HG03135 (cell line): ENCODE results near the gene CRELD2.
"Not testable (repeated sequence)": the region's sequence is repeated elsewhere in the genome, so short reads cannot be mapped to it uniquely, and the experiment has no call there.

Source experiments
- ATAC-seq: cut with Tn5 transposase; IDR thresholded peaks from one replicate; pipeline ENCODE4 v1.9.1; 2021; ENCODE audit warnings: mild to moderate bottlenecking, moderate library complexity; ENCODE audit not compliant: unreplicated experiment

The CRELD2 gene

GRCh38 chr22:49943405-49943765 lies 25.0 kb downstream of the CRELD2 start:
- ATAC-seq = no peak

- no peak for ATAC-seq
Observed at GRCh38 chr22:49943771-49944398, 25.5 kb downstream of the CRELD2 start.

GRCh38 chr22:49944399-49944891 lies 26.0 kb downstream of the CRELD2 start:
- ATAC-seq = no peak

- not testable (repeated sequence) for ATAC-seq
Observed at GRCh38 chr22:49945042-49945794, 26.8 kb downstream of the CRELD2 start.

GRCh38 chr22:49946612-49947295 lies 28.3 kb downstream of the CRELD2 start:
- ATAC-seq = no peak

- no peak for ATAC-seq
Observed at GRCh38 chr22:49947296-49947622, 28.8 kb downstream of the CRELD2 start.

- no peak for ATAC-seq
Observed at GRCh38 chr22:49948116-49948957, 29.9 kb downstream of the CRELD2 start.

- no peak for ATAC-seq
Observed at GRCh38 chr22:49948958-49949913, 30.8 kb downstream of the CRELD2 start.

GRCh38 chr22:49949914-49950292 lies 31.5 kb downstream of the CRELD2 start:
- no peak for ATAC-seq

- no peak for ATAC-seq
Observed at GRCh38 chr22:49950396-49950994, 32.1 kb downstream of the CRELD2 start.

GRCh38 chr22:49951000-49951677 lies 32.7 kb downstream of the CRELD2 start:
- ATAC-seq = no peak

- ATAC-seq = no peak
Observed at GRCh38 chr22:49951678-49951985, 33.2 kb downstream of the CRELD2 start.

GRCh38 chr22:49951986-49952896 lies 33.8 kb downstream of the CRELD2 start:
- ATAC-seq = no peak

GRCh38 chr22:49953027-49953679 lies 34.7 kb downstream of the CRELD2 start:
- ATAC-seq = no peak

GRCh38 chr22:49953680-49954344 lies 35.4 kb downstream of the CRELD2 start:
- no peak for ATAC-seq

- no peak for ATAC-seq
Observed at GRCh38 chr22:49954354-49954753, 35.9 kb downstream of the CRELD2 start.

GRCh38 chr22:49954991-49955580 lies 36.7 kb downstream of the CRELD2 start:
- ATAC-seq = no peak
